ENCODE measurements around the gene SPATA2L. TPM values are rescaled to one million over a fixed set of nuclear protein-coding genes. Genes with fewer than 3 reads are reported as not detected.

The SPATA2L gene
- total and polyA plus RNA-seq, 2 of the 13 experiments (the other 11 are each of a cell fraction or from before 2014, with no cell fraction given), result 9.1 to 20.7 TPM

DNA sequence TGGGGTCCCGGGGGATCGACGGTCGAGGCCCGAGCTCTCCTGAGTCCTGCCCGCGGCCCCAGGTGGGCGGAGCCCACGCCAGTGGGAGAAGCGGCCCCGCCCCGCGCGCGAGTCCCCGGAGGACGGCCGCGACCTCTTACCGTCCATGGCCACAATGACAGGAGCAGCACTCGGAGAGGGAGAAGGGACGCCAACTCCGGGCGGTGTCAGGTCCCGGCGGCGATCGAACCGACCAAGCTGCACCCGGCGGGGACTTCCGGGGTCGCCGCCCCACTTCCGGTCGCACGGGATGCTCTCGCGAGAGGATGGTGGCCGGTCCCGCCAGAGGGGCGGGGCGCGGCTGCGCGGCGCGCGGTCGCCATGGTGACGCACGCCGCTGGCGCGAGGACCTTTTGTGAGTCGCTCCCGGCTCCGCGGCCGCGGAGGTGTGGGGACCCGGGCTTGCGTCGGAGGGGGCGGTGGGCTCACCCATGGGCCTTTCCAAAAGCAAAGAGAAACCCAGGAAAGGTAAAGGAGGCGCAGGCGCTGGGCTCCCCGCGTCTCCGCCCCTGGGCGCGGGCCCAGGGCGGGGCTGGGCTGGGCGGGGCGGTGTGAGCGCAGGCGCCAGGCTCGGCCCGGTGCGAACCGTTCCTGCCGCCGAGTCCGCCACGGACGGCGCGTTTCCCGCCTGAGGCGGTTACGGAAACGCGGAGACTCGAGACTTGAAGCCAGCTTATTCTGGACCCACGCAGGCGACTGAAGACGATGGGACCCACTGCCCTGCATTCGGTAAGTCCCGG lies 43.9 kb downstream of the SPATA2L start, which contains the start of the genes CHMP1A and SPATA33 (continued):
- TF ChIP-seq MAFF (IDR thresholded peaks at IDR 0.05; ENCODE audit: low read depth, low read length) (no peak), ZNF496 (CRISPR knock-in tag; IDR thresholded peaks at IDR 0.05; ENCODE audit: insufficient replicate concordance) (no peak), ZNF766 (CRISPR knock-in tag; IDR thresholded peaks at IDR 0.05; ENCODE audit: borderline replicate concordance) (peak; percentile 28), KLF16 (CRISPR knock-in tag; IDR thresholded peaks at IDR 0.05) (peak; percentile 76 to 79; a peak in 2 of 4 replicates), SP5 (CRISPR knock-in tag; IDR thresholded peaks at IDR 0.05; ENCODE audit: borderline replicate concordance, low read depth) (peak; percentile 92), RARG (CRISPR knock-in tag; IDR thresholded peaks at IDR 0.05; ENCODE audit: low read depth) (no peak), ZNF724P (CRISPR knock-in tag; IDR thresholded peaks at IDR 0.05; ENCODE audit: borderline replicate concordance) (peak; percentile 84), FOXK2 (IDR thresholded peaks at IDR 0.05) (no peak), ZNF670 (CRISPR knock-in tag; IDR thresholded peaks at IDR 0.05; ENCODE audit: borderline replicate concordance) (no peak), ZNF343 (CRISPR knock-in tag; IDR thresholded peaks at IDR 0.05) (peak; percentile 49; the same call in 1 of the 2 replicates), ZNF430 (CRISPR knock-in tag; IDR thresholded peaks at IDR 0.05) (no peak; the same call in 1 of the 2 replicates), ESRRA (CRISPR knock-in tag; IDR thresholded peaks at IDR 0.05; ENCODE audit: low read depth) (no peak), AGO2 (optimal IDR thresholded peaks at IDR 0.05; ENCODE audit: low read depth, low read length) (no peak), MAFG (CRISPR knock-in tag; IDR thresholded peaks at IDR 0.05) (no peak), IKZF1 (IDR thresholded peaks at IDR 0.05) (no peak)
- TF ChIP-seq, protein P1, sequence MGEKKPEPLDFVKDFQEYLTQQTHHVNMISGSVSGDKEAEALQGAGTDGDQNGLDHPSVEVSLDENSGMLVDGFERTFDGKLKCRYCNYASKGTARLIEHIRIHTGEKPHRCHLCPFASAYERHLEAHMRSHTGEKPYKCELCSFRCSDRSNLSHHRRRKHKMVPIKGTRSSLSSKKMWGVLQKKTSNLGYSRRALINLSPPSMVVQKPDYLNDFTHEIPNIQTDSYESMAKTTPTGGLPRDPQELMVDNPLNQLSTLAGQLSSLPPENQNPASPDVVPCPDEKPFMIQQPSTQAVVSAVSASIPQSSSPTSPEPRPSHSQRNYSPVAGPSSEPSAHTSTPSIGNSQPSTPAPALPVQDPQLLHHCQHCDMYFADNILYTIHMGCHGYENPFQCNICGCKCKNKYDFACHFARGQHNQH (CRISPR knock-in tag; IDR thresholded peaks at IDR 0.05), result peak; percentile 59
- TF ChIP-seq, protein P2, sequence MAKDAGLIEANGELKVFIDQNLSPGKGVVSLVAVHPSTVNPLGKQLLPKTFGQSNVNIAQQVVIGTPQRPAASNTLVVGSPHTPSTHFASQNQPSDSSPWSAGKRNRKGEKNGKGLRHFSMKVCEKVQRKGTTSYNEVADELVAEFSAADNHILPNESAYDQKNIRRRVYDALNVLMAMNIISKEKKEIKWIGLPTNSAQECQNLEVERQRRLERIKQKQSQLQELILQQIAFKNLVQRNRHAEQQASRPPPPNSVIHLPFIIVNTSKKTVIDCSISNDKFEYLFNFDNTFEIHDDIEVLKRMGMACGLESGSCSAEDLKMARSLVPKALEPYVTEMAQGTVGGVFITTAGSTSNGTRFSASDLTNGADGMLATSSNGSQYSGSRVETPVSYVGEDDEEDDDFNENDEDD (CRISPR knock-in tag; IDR thresholded peaks at IDR 0.05; ENCODE audit: borderline replicate concordance), result peak; percentile 91
- TF ChIP-seq, protein P3, sequence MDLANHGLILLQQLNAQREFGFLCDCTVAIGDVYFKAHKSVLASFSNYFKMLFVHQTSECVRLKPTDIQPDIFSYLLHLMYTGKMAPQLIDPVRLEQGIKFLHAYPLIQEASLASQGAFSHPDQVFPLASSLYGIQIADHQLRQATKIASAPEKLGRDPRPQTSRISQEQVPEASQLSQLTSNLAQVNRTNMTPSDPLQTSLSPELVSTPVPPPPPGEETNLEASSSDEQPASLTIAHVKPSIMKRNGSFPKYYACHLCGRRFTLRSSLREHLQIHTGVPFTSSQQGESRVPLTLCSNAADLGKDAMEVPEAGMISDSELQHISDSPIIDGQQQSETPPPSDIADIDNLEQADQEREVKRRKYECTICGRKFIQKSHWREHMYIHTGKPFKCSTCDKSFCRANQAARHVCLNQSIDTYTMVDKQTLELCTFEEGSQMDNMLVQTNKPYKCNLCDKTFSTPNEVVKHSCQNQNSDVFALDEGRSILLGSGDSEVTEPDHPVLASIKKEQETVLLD (CRISPR knock-in tag; IDR thresholded peaks at IDR 0.05; ENCODE audit: low read depth), result peak; percentile 81; the same call in 1 of the 2 replicates
- TF ChIP-seq, protein P4, sequence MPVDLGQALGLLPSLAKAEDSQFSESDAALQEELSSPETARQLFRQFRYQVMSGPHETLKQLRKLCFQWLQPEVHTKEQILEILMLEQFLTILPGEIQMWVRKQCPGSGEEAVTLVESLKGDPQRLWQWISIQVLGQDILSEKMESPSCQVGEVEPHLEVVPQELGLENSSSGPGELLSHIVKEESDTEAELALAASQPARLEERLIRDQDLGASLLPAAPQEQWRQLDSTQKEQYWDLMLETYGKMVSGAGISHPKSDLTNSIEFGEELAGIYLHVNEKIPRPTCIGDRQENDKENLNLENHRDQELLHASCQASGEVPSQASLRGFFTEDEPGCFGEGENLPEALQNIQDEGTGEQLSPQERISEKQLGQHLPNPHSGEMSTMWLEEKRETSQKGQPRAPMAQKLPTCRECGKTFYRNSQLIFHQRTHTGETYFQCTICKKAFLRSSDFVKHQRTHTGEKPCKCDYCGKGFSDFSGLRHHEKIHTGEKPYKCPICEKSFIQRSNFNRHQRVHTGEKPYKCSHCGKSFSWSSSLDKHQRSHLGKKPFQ (CRISPR knock-in tag; IDR thresholded peaks at IDR 0.05; ENCODE audit: insufficient replicate concordance), result peak; percentile 41
- TF ChIP-seq, protein P5, sequence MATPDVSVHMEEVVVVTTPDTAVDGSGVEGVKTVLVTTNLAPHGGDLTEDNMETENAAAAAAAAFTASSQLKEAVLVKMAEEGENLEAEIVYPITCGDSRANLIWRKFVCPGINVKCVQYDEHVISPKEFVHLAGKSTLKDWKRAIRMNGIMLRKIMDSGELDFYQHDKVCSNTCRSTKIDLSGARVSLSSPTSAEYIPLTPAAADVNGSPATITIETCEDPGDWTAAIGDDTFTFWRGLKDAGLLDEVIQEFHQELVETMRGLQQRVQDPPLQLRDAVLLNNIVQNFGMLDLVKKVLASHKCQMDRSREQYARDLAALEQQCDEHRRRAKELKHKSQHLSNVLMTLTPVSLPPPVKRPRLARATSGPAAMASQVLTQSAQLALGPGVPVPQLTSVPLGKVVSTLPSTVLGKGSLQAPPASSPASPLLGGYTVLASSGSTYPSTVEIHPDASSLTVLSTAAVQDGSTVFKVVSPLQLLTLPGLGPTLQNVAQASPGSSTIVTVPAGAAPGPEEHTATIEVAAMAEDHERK (CRISPR knock-in tag; IDR thresholded peaks at IDR 0.05; ENCODE audit: low read depth), result peak; percentile 61; the same call in 1 of the 2 replicates
- TF ChIP-seq, protein P6, sequence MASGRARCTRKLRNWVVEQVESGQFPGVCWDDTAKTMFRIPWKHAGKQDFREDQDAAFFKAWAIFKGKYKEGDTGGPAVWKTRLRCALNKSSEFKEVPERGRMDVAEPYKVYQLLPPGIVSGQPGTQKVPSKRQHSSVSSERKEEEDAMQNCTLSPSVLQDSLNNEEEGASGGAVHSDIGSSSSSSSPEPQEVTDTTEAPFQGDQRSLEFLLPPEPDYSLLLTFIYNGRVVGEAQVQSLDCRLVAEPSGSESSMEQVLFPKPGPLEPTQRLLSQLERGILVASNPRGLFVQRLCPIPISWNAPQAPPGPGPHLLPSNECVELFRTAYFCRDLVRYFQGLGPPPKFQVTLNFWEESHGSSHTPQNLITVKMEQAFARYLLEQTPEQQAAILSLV (CRISPR knock-in tag; IDR thresholded peaks at IDR 0.05; ENCODE audit: borderline replicate concordance), result peak; percentile 89; the same call in 1 of the 2 replicates
